SU-DHL-6 (cell line): ENCODE data around the gene TENM4.

Experiments used
- CTCF ChIP-seq: fragments of 200-600 bp; sonication (generic); IDR thresholded peaks from one replicate; pipeline ENCODE4 v1.5.1; 2017; ENCODE audit warnings: antibody characterized with exemption, mild to moderate bottlenecking, low read length, moderate library complexity; ENCODE audit not compliant: insufficient read depth, poor library complexity, severe bottlenecking
- EZH2phosphoT487 ChIP-seq: fragments of 200-600 bp; sonication (generic), shearing (Covaris generic); conservative IDR thresholded peaks from 2 replicates; pipeline ENCODE4 v1.6.1; 2018; ENCODE audit warnings: mild to moderate bottlenecking, antibody characterized with exemption, low read length, moderate library complexity, mixed read lengths

- no peak for TF ChIP-seq CTCF
- TF ChIP-seq EZH2phosphoT487: no peak
These were observed 3.4 kb downstream of the TENM4 start for GRCh38 chr11:79437278-79437980.
